Colonic mucosa (tissue), 4 donors: ENCODE data around the gene ZDHHC7. TPM values are rescaled to one million over a fixed set of nuclear protein-coding genes. Genes with fewer than 3 reads are reported as not detected.

Source experiments
- DNase-seq: peaks from one replicate; pipeline ENCODE4 v3.0.0-alpha.2; 2020
- H3K27ac ChIP-seq: fragments of 200-600 bp; one replicate; pipeline ENCODE4 v1.8.0; 2021
- H3K27me3 ChIP-seq: fragments of 200-600 bp; one replicate; pipeline ENCODE4 v1.8.0; 2021
- H3K36me3 ChIP-seq: fragments of 200-600 bp; one replicate; pipeline ENCODE4 v1.8.0; 2021
- H3K4me1 ChIP-seq: fragments of 200-600 bp; one replicate; pipeline ENCODE4 v1.8.0; 2021; ENCODE audit warnings: mild to moderate bottlenecking
- H3K4me3 ChIP-seq: fragments of 200-600 bp; one replicate; pipeline ENCODE4 v1.8.0; 2021
- H3K9ac ChIP-seq, 2 donors: one replicate each; pipeline ENCODE4 v1.7.0; 2013; ENCODE audit warnings: control low read depth in 2 of 2, low read depth in 2 of 2, low read length in 2 of 2
- H3K9me3 ChIP-seq: fragments of 200-600 bp; one replicate; pipeline ENCODE4 v1.8.0; 2021
- intact Hi-C: fragments of 100-400 bp; cut with DNase I; formaldehyde crosslinking; loops from one replicate; pipeline ENCODE4 v1.14.1; 2022
- total RNA-seq, 2 donors: library from RNA; stranded (reverse); fragmentation: NEBNext Ultra II Directional in 1 of 2; extraction: Animal tissue kit (Norgen Biotek cat#: 25700) in 1 of 2; gene quantifications; one replicate each; pipeline ENCODE4 v1.2.1, GENCODE V29; 2021
- TF ChIP-seq, protein P1 (sequence below): fragments of 200-600 bp; IDR thresholded peaks from one replicate; pipeline ENCODE4 v1.8.0; 2022; ENCODE audit warnings: antibody characterized with exemption, mild to moderate bottlenecking
- donor health status: healthy.
- donor health status: DM: no; HTN: no; CAD: no.
- donor health status: DM: no; HTN: no; CAD: no.

ZDHHC7 gene
- total RNA-seq, 2 donors from 2014 or later, result 55.1 to 67.8 TPM

DNA sequence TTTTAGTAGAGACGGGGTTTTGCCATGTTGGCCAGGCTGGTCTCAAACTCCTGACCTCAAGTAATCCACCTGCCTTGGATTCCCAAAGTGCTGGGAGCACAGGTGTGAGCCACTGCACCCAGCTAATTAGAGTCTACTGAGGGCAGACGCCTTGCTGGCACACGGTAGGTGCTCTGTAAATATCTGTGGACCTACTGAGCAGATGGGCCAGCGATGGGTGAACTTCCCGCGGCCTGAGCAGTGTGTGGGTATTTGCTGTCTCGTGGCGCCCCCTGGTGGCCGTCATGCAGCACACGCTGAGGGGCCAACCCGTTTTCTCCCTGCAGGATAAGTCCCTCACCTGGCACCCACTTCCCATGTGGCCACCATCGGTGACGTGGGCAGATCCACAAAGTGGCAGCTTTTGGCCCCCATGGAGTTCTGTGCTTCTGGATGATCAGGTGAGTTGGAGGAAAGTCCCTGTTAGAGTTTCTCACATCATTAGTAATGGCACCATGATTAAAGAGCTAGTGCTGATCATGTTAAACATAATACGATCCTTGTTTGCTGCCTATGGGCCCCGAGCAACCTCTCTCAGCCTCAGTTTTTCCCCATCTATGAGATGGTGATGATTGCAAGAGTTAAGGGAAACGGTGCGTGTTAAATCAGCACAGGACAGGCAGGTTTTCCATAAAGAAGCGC, 40.7 kb downstream of the ZDHHC7 start:
- H3K4me3 ChIP-seq, result no peak overlapping the region
- intact Hi-C loops, result loop anchor here (5.0 kb wide), 1 partner anchor 218 kb away; no protein-coding TSS in a partner anchor
- H3K27me3 ChIP-seq, result no peaks in the 10 kb centered on the region
- H3K27ac ChIP-seq, result no peak overlapping the region
- H3K36me3 ChIP-seq, result no peaks in the 10 kb centered on the region
- H3K9ac ChIP-seq, result no peak overlapping the region
- H3K9me3 ChIP-seq, result no peaks in the 10 kb centered on the region
- peak; percentile 81 for DNase-seq
- TF ChIP-seq, protein P1, sequence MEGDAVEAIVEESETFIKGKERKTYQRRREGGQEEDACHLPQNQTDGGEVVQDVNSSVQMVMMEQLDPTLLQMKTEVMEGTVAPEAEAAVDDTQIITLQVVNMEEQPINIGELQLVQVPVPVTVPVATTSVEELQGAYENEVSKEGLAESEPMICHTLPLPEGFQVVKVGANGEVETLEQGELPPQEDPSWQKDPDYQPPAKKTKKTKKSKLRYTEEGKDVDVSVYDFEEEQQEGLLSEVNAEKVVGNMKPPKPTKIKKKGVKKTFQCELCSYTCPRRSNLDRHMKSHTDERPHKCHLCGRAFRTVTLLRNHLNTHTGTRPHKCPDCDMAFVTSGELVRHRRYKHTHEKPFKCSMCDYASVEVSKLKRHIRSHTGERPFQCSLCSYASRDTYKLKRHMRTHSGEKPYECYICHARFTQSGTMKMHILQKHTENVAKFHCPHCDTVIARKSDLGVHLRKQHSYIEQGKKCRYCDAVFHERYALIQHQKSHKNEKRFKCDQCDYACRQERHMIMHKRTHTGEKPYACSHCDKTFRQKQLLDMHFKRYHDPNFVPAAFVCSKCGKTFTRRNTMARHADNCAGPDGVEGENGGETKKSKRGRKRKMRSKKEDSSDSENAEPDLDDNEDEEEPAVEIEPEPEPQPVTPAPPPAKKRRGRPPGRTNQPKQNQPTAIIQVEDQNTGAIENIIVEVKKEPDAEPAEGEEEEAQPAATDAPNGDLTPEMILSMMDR, result peak; percentile 87
- H3K4me1 ChIP-seq, result no peaks in the 10 kb centered on the region

DNA sequence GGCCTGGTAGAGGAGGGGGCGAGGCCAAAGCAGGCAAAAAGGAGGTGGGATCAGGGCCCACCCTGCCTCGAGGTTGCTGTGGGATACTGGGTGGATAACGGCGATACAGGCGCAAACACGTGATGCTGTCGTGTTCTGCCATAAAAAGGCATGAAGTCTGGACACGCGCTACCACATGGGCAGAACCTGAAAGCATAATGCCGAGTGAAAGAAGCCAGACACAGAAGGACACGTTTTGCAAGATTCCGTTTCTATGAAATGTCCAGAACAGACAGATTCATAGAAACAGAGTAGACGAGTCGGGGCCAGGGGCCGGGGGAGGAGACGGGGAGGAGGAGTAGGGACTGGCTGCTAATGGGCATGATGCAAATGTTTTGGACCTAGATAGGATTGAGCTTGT, 43.5 kb downstream of the ZDHHC7 start:
- Histone ChIP-seq H3K9me3 (no peaks in the 10 kb centered on the region), H3K27me3 (no peaks in the 10 kb centered on the region), H3K4me3 (no peak overlapping the region), H3K27ac (no peak overlapping the region), H3K9ac (no peak overlapping the region), H3K4me1 (no peaks in the 10 kb centered on the region), H3K36me3 (no peaks in the 10 kb centered on the region)
- no peak for DNase-seq
- intact Hi-C loops, result loop anchor here (5.0 kb wide), 2 partner anchors 41 to 296 kb away; no protein-coding TSS in a partner anchor
- TF ChIP-seq, protein P1, result no peak

DNA sequence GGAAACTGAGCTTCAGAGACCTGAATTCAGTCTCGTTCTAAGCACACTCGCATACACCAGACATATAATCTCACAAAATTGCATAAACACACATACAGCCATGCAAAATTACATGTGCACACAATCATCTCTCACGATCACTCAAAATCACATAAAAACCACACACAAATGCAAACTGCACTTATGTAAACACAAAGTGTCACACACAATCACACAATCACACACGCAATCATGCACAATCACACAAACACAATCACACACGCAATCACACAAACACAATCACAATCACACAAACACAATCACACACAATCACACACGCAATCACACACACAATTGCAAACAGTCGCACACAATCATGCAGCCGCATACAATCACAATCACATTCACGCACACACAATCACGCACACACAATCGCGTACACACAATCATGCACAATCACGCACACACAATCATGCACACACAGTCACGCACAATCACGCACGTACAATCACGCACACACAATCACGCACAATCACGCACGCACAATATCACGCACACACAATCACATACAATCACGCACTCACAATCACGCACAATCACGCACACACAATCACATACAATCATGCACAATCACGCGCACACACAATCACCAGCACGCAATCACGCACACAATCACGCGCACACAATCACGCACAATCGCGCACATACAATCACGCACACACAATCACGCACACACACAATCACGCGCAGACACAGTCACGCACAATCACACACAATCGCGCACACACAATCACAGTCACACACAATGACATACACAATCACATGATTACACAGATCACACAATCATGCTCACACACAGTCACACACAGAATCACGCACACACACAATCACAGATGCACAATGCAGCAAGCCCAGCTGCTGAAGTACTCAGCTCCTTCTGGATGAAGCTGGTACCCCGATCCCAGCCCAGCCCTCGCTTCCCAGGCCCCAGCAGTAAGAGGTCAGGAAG, 45.6 kb downstream of the ZDHHC7 start:
- TF ChIP-seq, protein P1, result no peak
- intact Hi-C loops, result loop anchor here (5.0 kb wide), 2 partner anchors 38 to 293 kb away; no protein-coding TSS in a partner anchor
- H3K36me3 ChIP-seq, result no peaks in the 10 kb centered on the region
- no peak overlapping the region for H3K4me3 ChIP-seq
- no peaks in the 10 kb centered on the region for H3K4me1 ChIP-seq
- H3K9ac ChIP-seq, result no peak overlapping the region
- no peaks in the 10 kb centered on the region for H3K9me3 ChIP-seq
- no peak overlapping the region for H3K27ac ChIP-seq
- H3K27me3 ChIP-seq, result no peaks in the 10 kb centered on the region
- no peak for DNase-seq

DNA sequence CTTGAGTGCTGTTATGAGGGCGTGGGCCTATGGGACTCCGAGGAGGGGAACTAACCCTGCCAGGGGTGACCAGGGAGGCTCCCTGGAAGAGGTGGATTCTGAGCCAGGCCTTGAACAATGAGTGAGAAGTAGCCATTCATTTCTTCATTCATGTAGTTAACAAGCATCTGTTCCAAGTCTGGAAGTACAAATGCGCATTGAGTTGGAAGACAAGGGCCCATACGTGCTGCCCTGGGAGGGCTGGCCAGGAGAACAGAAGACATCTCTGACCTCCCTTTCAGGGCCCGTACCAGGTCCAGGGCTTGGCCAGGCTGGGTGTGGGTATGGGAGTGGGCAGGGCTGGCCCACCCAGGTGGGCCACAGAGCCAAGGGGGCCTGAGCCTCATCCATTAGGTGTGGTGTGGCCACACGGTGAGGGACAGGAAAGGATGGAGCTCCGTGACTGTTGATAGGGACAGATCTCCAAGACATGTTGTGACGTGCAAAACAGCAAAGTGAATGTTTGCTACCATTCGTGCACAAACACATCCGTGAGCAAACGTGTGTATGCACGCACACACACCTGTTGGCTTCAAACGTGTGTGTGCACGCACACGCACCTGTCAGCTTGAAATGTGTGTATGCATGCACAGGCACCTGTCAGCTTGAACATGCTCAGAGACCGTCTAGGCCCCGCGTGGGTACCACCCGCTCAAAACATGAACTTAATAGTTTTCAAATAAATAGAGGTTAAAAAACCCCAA, 46.8 kb downstream of the ZDHHC7 start:
- no peaks in the 10 kb centered on the region for H3K4me1 ChIP-seq
- intact Hi-C loops, result loop anchor here (5.0 kb wide), 2 partner anchors 37 to 292 kb away; no protein-coding TSS in a partner anchor
- H3K9me3 ChIP-seq, result no peaks in the 10 kb centered on the region
- no peaks in the 10 kb centered on the region for H3K27me3 ChIP-seq
- H3K4me3 ChIP-seq, result no peak overlapping the region
- H3K9ac ChIP-seq, result no peak overlapping the region
- DNase-seq, result no peak
- no peak overlapping the region for H3K27ac ChIP-seq
- TF ChIP-seq, protein P1, result no peak
- no peaks in the 10 kb centered on the region for H3K36me3 ChIP-seq

DNA sequence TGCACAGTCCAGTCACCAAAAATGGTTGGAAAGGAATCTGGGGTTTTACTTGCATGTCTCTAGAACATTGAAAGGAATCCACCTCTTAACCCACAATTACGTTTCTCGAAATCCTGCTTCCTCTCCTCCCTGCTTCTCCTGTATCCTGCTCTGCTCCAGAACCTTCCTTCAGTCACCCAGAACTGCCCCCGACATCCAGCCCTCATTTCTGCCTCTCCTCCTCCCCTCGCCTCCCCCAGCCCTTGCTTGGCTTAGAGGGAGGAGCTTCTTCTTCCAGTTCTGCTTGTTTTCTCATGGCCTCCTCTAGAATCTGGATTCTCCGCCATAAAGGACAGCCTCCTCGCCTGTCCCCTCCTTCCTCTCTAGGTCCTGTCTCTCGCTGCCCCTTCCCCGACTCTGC, 48.3 kb downstream of the ZDHHC7 start:
- no peaks in the 10 kb centered on the region for H3K9me3 ChIP-seq
- no peak overlapping the region for H3K27ac ChIP-seq
- DNase-seq, result no peak
- H3K27me3 ChIP-seq, result no peaks in the 10 kb centered on the region
- no peak overlapping the region for H3K4me3 ChIP-seq
- H3K4me1 ChIP-seq, result no peaks in the 10 kb centered on the region
- H3K9ac ChIP-seq, result no peak overlapping the region
- intact Hi-C loops, result no loop called here
- TF ChIP-seq, protein P1, result no peak
- no peaks in the 10 kb centered on the region for H3K36me3 ChIP-seq
